GM12865 (cell line): ENCODE data around the gene ZDHHC7.

ENCODE experiments used
- DNase-seq: peaks from one replicate; pipeline ENCODE4 v3.0.0; 2010; ENCODE audit warnings: low read depth
- H3K4me3 ChIP-seq: 2 replicates; pipeline ENCODE4 v1.5.1; 2011; ENCODE audit warnings: mild to moderate bottlenecking, low read depth, low read length, control low read depth
- CTCF ChIP-seq: IDR thresholded peaks from 2 replicates; pipeline ENCODE4 v1.5.1; 2011; ENCODE audit warnings: low read length, control low read depth, low read depth, inconsistent platforms; ENCODE audit not compliant: insufficient read depth; ENCODE audit errors: missing control alignments

Gene ZDHHC7

GRCh38 chr16:84985079-84986065 lies 26.0 kb downstream of the ZDHHC7 start:
- no peak for DNase-seq
- no peak for TF ChIP-seq CTCF
- no peak overlapping the region for H3K4me3 ChIP-seq

GRCh38 chr16:84982434-84982833 lies 28.9 kb downstream of the ZDHHC7 start:
- H3K4me3 ChIP-seq, result no peak overlapping the region
- no peak for DNase-seq
- TF ChIP-seq CTCF, result no peak

- no peak for DNase-seq
- TF ChIP-seq CTCF, result no peak
- H3K4me3 ChIP-seq, result no peak overlapping the region
Observed at GRCh38 chr16:84979516-84979915, 31.8 kb downstream of the ZDHHC7 start.

- H3K4me3 ChIP-seq, result no peak overlapping the region
- no peak for TF ChIP-seq CTCF
- no peak for DNase-seq
Observed at GRCh38 chr16:84976644-84977400, 34.5 kb downstream of the ZDHHC7 start.

GRCh38 chr16:84975522-84975921 lies 35.8 kb downstream of the ZDHHC7 start:
- DNase-seq, result no peak
- no peak for TF ChIP-seq CTCF
- no peak overlapping the region for H3K4me3 ChIP-seq

- DNase-seq, result no peak
- no peak for TF ChIP-seq CTCF
- H3K4me3 ChIP-seq, result no peak overlapping the region
Observed at GRCh38 chr16:84975066-84975465, 36.3 kb downstream of the ZDHHC7 start.
